HTR-8/SVneo (cell line): ENCODE measurements around the gene DSCAML1.
A peak's percentile ranks its signal among the peaks of the same experiment; 100 is the strongest.

Experiments
- DNase-seq: peaks from one replicate; pipeline ENCODE4 v3.0.0; 2011; ENCODE audit warnings: low spot score, mixed read lengths; ENCODE audit not compliant: insufficient read length
- FAIRE-seq: peaks from 2 replicates; lab custom pipeline; 2011; peaks lifted over from hg19 to GRCh38; lab: Jason Lieb, UNC

The DSCAML1 gene

GRCh38 chr11:117644403-117645155, 152.4 kb downstream of the DSCAML1 start:
- no peak for DNase-seq
- no peak for FAIRE-seq

GRCh38 chr11:117643606-117644300, 153.3 kb downstream of the DSCAML1 start:
- FAIRE-seq (no peak), DNase-seq (peak; percentile 19)

- no peak for DNase-seq
- FAIRE-seq = no peak
These were observed 154.2 kb downstream of the DSCAML1 start for GRCh38 chr11:117642835-117643234.

- no peak for FAIRE-seq
- DNase-seq = no peak
These were observed 154.6 kb downstream of the DSCAML1 start for GRCh38 chr11:117642396-117642795.

- no peak for FAIRE-seq
- no peak for DNase-seq
These were observed 155.8 kb downstream of the DSCAML1 start for GRCh38 chr11:117641008-117641915.

- no peak for FAIRE-seq
- no peak for DNase-seq
These were observed 157.0 kb downstream of the DSCAML1 start for GRCh38 chr11:117640041-117640440.

- DNase-seq = no peak
- no peak for FAIRE-seq
These were observed 157.4 kb downstream of the DSCAML1 start for GRCh38 chr11:117639601-117640000.

GRCh38 chr11:117638911-117639543, 158.0 kb downstream of the DSCAML1 start:
- FAIRE-seq (no peak), DNase-seq (no peak)

- FAIRE-seq (no peak), DNase-seq (no peak)
These were observed 162.0 kb downstream of the DSCAML1 start for GRCh38 chr11:117634756-117635603.

- DNase-seq = no peak
- no peak for FAIRE-seq
These were observed 162.8 kb downstream of the DSCAML1 start for GRCh38 chr11:117633976-117634755.

- no peak for DNase-seq
- no peak for FAIRE-seq
These were observed 163.7 kb downstream of the DSCAML1 start for GRCh38 chr11:117633186-117633754.

GRCh38 chr11:117632306-117632705, 164.7 kb downstream of the DSCAML1 start:
- no peak for DNase-seq
- FAIRE-seq = no peak

GRCh38 chr11:117631336-117632140, 165.5 kb downstream of the DSCAML1 start:
- FAIRE-seq = no peak
- no peak for DNase-seq

GRCh38 chr11:117629891-117630538, 167.0 kb downstream of the DSCAML1 start:
- FAIRE-seq (no peak), DNase-seq (no peak)

- DNase-seq (no peak), FAIRE-seq (no peak)
These were observed 167.9 kb downstream of the DSCAML1 start for GRCh38 chr11:117629146-117629545.

- DNase-seq (no peak), FAIRE-seq (no peak)
These were observed 169.8 kb downstream of the DSCAML1 start for GRCh38 chr11:117627259-117627658.

GRCh38 chr11:117626576-117626975, 170.4 kb downstream of the DSCAML1 start:
- FAIRE-seq (no peak), DNase-seq (no peak)
